HFFc6 (cell line): Measurements from ENCODE around the gene BRINP1. TPM values are rescaled to one million over a fixed set of nuclear protein-coding genes. Genes with fewer than 3 reads are reported as not detected.

Source experiments
- DNase-seq: peaks from one replicate; pipeline ENCODE4 v3.0.0-alpha.2; 2018
- H3K27ac Mint-ChIP-seq: 2 replicates; pipeline ENCODE4 v1.8.0; 2020; ENCODE audit warnings: mild to moderate bottlenecking, mixed read lengths
- H3K27me3 Mint-ChIP-seq: 2 replicates; pipeline ENCODE4 v1.8.0; 2021; ENCODE audit warnings: mild to moderate bottlenecking, moderate library complexity, mixed read lengths; ENCODE audit not compliant: insufficient read depth
- H3K36me3 Mint-ChIP-seq: 2 replicates; pipeline ENCODE4 v1.8.0; 2021; ENCODE audit warnings: low read depth, mixed read lengths
- H3K4me1 Mint-ChIP-seq: 2 replicates; pipeline ENCODE4 v1.8.0; 2020; ENCODE audit warnings: low read depth, mixed read lengths
- H3K4me3 Mint-ChIP-seq: 2 replicates; pipeline ENCODE4 v1.8.0; 2020; ENCODE audit warnings: mild to moderate bottlenecking, moderate library complexity, mixed read lengths
- H3K9me3 Mint-ChIP-seq: 2 replicates; pipeline ENCODE4 v1.8.0; 2020; ENCODE audit warnings: mild to moderate bottlenecking, mixed read lengths
- total RNA-seq, 6 experiments: library from RNA; stranded (reverse); fragmentation: NEBNext Ultra II Directional; extraction: Animal tissue kit (Norgen Biotek cat#: 25700); gene quantifications; 2 replicates in 1 of 6; 3 replicates in 5 of 6; pipeline ENCODE4 v1.2.3, GENCODE V29; 2021
- TF ChIP-seq, protein P1 (sequence below): fragments of 200-600 bp; sonication (generic); IDR thresholded peaks from 2 replicates; pipeline ENCODE4 v1.5.0; 2021; ENCODE audit warnings: antibody characterized with exemption, mild to moderate bottlenecking

BRINP1 gene
- total RNA-seq, 6 experiments from 2014 or later, result not detected

DNA sequence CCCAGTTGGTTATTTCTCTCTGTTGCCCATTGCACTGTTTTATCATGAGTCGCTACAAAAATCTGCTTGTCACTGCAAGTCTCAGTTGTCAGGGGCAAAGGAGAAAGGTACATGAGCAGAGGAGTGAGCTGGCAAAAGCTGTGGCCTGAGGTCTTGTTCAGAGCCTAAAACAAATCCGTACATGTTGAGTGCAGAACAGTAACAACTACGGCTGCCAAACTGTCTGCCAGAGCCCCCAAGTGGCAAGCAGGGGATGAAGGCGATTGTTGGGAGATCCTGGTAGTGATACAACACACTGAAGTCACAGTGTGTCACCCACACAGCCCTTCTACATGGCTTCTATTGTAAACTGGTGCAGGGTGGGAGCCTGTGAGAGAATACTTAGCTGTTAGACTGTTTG lies 50.9 kb downstream of the BRINP1 start:
- Mint-ChIP-seq H3K4me3 (no peak overlapping the region), H3K36me3 (peaks cover 12% of the 10 kb centered on the region; the same call in 1 of the 2 replicates), H3K27ac (no peak overlapping the region), H3K4me1 (no peaks in the 10 kb centered on the region), H3K9me3 (peaks cover 56% of the 10 kb centered on the region), H3K27me3 (peaks cover 2% of the 10 kb centered on the region; the same call in 1 of the 2 replicates)
- TF ChIP-seq, protein P1, sequence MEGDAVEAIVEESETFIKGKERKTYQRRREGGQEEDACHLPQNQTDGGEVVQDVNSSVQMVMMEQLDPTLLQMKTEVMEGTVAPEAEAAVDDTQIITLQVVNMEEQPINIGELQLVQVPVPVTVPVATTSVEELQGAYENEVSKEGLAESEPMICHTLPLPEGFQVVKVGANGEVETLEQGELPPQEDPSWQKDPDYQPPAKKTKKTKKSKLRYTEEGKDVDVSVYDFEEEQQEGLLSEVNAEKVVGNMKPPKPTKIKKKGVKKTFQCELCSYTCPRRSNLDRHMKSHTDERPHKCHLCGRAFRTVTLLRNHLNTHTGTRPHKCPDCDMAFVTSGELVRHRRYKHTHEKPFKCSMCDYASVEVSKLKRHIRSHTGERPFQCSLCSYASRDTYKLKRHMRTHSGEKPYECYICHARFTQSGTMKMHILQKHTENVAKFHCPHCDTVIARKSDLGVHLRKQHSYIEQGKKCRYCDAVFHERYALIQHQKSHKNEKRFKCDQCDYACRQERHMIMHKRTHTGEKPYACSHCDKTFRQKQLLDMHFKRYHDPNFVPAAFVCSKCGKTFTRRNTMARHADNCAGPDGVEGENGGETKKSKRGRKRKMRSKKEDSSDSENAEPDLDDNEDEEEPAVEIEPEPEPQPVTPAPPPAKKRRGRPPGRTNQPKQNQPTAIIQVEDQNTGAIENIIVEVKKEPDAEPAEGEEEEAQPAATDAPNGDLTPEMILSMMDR, result no peak
- no peak for DNase-seq

DNA sequence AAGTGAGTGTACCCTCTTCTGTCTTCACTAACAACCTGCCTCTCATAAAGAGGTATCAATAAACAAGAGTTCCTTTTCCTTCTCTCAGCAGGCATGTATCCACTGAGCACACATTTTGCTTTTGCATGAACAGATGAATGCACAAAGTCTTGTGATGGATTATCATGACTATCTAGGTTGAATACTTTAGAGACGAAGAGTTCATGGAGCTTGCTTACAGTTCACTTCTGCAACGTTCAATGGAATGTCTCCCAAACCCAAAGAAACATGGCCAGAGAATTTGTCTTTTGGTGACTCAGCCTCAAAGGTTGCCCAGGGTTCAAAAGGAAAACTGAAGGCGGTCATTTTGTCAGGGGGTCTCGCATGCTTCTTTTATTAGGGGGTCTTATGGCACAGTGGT lies 55.4 kb downstream of the BRINP1 start:
- TF ChIP-seq, protein P1, result no peak
- no peak for DNase-seq
- Mint-ChIP-seq H3K4me3 (no peak overlapping the region), H3K4me1 (no peaks in the 10 kb centered on the region), H3K27me3 (no peaks in the 10 kb centered on the region; the same call in 1 of the 2 replicates), H3K27ac (no peak overlapping the region), H3K36me3 (peaks cover 7% of the 10 kb centered on the region; the same call in 1 of the 2 replicates), H3K9me3 (peaks cover 67% of the 10 kb centered on the region)

DNA sequence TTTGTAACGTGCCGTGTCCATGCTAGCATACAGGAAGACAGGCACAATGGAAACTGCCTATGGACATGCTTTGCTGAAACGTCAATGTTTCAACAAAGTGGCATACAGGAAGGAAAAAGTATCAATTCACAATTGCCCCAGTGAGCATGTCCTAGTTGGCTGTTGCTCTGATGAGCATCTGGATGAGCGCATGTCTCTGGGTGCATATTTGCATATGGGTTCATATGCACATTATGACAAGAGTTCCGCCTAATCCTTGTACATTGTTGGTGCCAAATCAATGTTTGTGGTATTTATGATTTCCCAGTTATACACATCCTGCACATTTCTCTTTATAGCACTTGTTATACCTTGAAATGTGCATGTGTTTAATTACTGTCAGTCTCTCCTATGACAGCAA lies 58.5 kb downstream of the BRINP1 start:
- H3K27me3 Mint-ChIP-seq, result no peaks in the 10 kb centered on the region; the same call in 1 of the 2 replicates
- TF ChIP-seq, protein P1, result no peak
- no peak for DNase-seq
- no peak overlapping the region for H3K4me3 Mint-ChIP-seq
- no peak overlapping the region for H3K27ac Mint-ChIP-seq
- no peaks in the 10 kb centered on the region for H3K36me3 Mint-ChIP-seq
- H3K4me1 Mint-ChIP-seq, result no peaks in the 10 kb centered on the region
- peaks cover 52% of the 10 kb centered on the region for H3K9me3 Mint-ChIP-seq

DNA sequence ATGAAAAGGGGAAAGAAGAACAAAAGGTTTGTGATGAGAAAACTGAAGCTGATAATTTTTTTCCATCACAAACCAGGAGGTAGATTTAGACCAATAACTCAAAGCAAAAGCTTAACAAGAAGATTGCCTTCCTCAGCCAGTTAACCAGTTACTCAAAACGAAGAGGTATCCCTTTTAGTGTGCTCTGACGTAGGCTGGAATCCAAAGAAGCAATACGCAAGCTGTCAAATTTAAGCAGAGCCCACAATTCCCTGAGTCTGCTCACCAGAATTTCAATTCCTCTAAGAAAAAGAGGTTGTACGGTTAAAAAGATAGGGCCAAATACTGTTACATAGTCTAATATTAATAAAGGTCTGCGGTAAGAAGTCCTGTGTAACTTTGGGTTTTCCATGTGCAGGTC lies 61.8 kb downstream of the BRINP1 start:
- peaks cover 31% of the 10 kb centered on the region for H3K9me3 Mint-ChIP-seq
- DNase-seq, result no peak

DNA sequence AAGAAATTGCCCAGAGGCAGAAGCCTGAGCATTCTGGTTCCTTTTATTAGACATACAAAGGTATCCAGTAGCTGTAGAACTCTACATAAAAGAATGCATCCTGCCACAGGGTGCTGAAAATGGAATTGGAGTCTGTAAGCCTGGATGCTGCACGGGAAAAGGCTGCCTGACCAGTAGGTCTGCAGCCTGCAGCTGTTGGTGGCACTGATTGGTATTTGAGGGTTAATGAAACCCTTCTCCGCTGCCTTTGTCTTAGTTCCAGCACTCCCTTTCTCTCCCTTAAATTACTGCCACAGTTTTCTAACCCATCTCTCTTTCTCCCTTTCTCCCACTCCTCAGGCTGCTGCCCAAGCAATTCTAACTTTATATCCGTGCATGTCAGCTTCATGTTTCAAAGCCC lies 64.7 kb downstream of the BRINP1 start:
- H3K27me3 Mint-ChIP-seq, result peaks cover 2% of the 10 kb centered on the region
- no peak overlapping the region for H3K27ac Mint-ChIP-seq
- H3K36me3 Mint-ChIP-seq, result no peaks in the 10 kb centered on the region
- DNase-seq, result no peak
- H3K9me3 Mint-ChIP-seq, result peaks cover 26% of the 10 kb centered on the region
- H3K4me1 Mint-ChIP-seq, result no peaks in the 10 kb centered on the region
- TF ChIP-seq, protein P1, result no peak
- H3K4me3 Mint-ChIP-seq, result no peak overlapping the region

More for the DNA sequence above, 61.8 kb downstream of the BRINP1 start:
- TF ChIP-seq, protein P1, result no peak
- Mint-ChIP-seq H3K4me1 (no peaks in the 10 kb centered on the region), H3K36me3 (no peaks in the 10 kb centered on the region), H3K27me3 (peaks cover 2% of the 10 kb centered on the region; the same call in 1 of the 2 replicates), H3K27ac (no peak overlapping the region), H3K4me3 (no peak overlapping the region)
